Natural killer cell treated with Interleukin-12 subunit alpha and Interleukin-12 subunit beta and Interleukin-15 and Interleukin-18, amount 100 ng/mL, for 72 hours (primary cell): ENCODE data around the gene MLANA. TPM values are rescaled to one million over a fixed set of nuclear protein-coding genes. Genes with fewer than 3 reads are reported as not detected.

Experiments used
- ATAC-seq, 2 donors: fragments of 150-1000 bp; cut with Tn5 transposase in 1 of 2; sonication (Bioruptor Pico), chemical (Tn5 transposase) in 1 of 2; 2 replicates each; pipeline ENCODE4 v1.10.0; 2021
- DNase-seq: peaks from one replicate; pipeline ENCODE4 v3.0.0; 2022; ENCODE audit warnings: low spot score
- H3K27ac Mint-ChIP-seq, 2 donors: 1 replicate in 1 of 2; 2 replicates in 1 of 2; pipeline ENCODE4 v1.8.0; 2022; ENCODE audit warnings: mixed read lengths in 2 of 2, mild to moderate bottlenecking in 1 of 2, moderate library complexity in 1 of 2
- H3K27me3 Mint-ChIP-seq, 2 donors: 1 replicate in 1 of 2; 2 replicates in 1 of 2; pipeline ENCODE4 v1.8.0; 2022; ENCODE audit warnings: mixed read lengths in 2 of 2
- H3K36me3 Mint-ChIP-seq: one replicate; pipeline ENCODE4 v1.8.0; 2022; ENCODE audit warnings: mixed read lengths
- H3K4me1 Mint-ChIP-seq, 2 donors: 1 replicate in 1 of 2; 2 replicates in 1 of 2; pipeline ENCODE4 v1.8.0; 2022; ENCODE audit warnings: low read depth in 2 of 2, mixed read lengths in 2 of 2, mild to moderate bottlenecking in 1 of 2
- H3K4me3 Mint-ChIP-seq: one replicate; pipeline ENCODE4 v1.8.0; 2022; ENCODE audit warnings: mixed read lengths
- H3K9me3 Mint-ChIP-seq: 2 replicates; pipeline ENCODE4 v1.8.0; 2022; ENCODE audit warnings: mixed read lengths
- total RNA-seq, 2 donors: library from RNA; stranded (reverse); gene quantifications; one replicate each; pipeline ENCODE4 v1.2.3, GENCODE V29; 2022

Gene MLANA
- total RNA-seq, 2 donors from 2014 or later = not detected

GRCh38 chr9:5854063-5854790, 36.5 kb upstream of the MLANA start:
- H3K27ac Mint-ChIP-seq = peak overlapping the region; percentile 70 to 92
- H3K4me1 Mint-ChIP-seq = peaks cover 47 to 52% of the 10 kb centered on the region in 2 donors
- no peaks in the 10 kb centered on the region for H3K9me3 Mint-ChIP-seq
- DNase-seq (no peak), ATAC-seq (no peak)
- H3K36me3 Mint-ChIP-seq = no peaks in the 10 kb centered on the region
- no peaks in the 10 kb centered on the region for H3K27me3 Mint-ChIP-seq
- H3K4me3 Mint-ChIP-seq = peak overlapping the region; percentile 65

- Mint-ChIP-seq H3K27ac (no peak overlapping the region), H3K27me3 (no peaks in the 10 kb centered on the region), H3K4me1 (peaks cover 14 to 25% of the 10 kb centered on the region in 2 donors), H3K9me3 (no peaks in the 10 kb centered on the region), H3K36me3 (no peaks in the 10 kb centered on the region), H3K4me3 (no peak overlapping the region)
- no peak for DNase-seq
- ATAC-seq = no peak
These were observed 32.8 kb upstream of the MLANA start for GRCh38 chr9:5857928-5858327.

GRCh38 chr9:5858833-5859232, 31.9 kb upstream of the MLANA start:
- Mint-ChIP-seq H3K4me1 (peaks cover 5 to 16% of the 10 kb centered on the region in 2 donors), H3K36me3 (no peaks in the 10 kb centered on the region), H3K4me3 (no peak overlapping the region), H3K27ac (no peak overlapping the region), H3K27me3 (no peaks in the 10 kb centered on the region), H3K9me3 (no peaks in the 10 kb centered on the region)
- ATAC-seq (no peak), DNase-seq (no peak)

GRCh38 chr9:5863092-5863746, 27.5 kb upstream of the MLANA start:
- no peak for DNase-seq
- H3K4me3 Mint-ChIP-seq = no peak overlapping the region
- H3K9me3 Mint-ChIP-seq = no peaks in the 10 kb centered on the region
- H3K36me3 Mint-ChIP-seq = no peaks in the 10 kb centered on the region
- H3K27me3 Mint-ChIP-seq = no peaks in the 10 kb centered on the region
- ATAC-seq = no peak
- H3K4me1 Mint-ChIP-seq = peaks cover 0 to 6% of the 10 kb centered on the region in 2 donors
- H3K27ac Mint-ChIP-seq = no peak overlapping the region

GRCh38 chr9:5864446-5864845, 26.2 kb upstream of the MLANA start:
- DNase-seq (no peak), ATAC-seq (no peak)
- no peak overlapping the region for H3K4me3 Mint-ChIP-seq
- H3K36me3 Mint-ChIP-seq = no peaks in the 10 kb centered on the region
- no peak overlapping the region for H3K27ac Mint-ChIP-seq
- H3K4me1 Mint-ChIP-seq = peaks cover 3 to 6% of the 10 kb centered on the region in 2 donors
- H3K9me3 Mint-ChIP-seq = no peaks in the 10 kb centered on the region
- no peaks in the 10 kb centered on the region for H3K27me3 Mint-ChIP-seq

- peaks cover 4 to 6% of the 10 kb centered on the region in 2 donors for H3K4me1 Mint-ChIP-seq
- no peak for ATAC-seq
- H3K27me3 Mint-ChIP-seq = no peaks in the 10 kb centered on the region
- no peaks in the 10 kb centered on the region for H3K9me3 Mint-ChIP-seq
- no peaks in the 10 kb centered on the region for H3K36me3 Mint-ChIP-seq
- no peak overlapping the region for H3K4me3 Mint-ChIP-seq
- no peak overlapping the region for H3K27ac Mint-ChIP-seq
- DNase-seq = no peak
These were observed 24.4 kb upstream of the MLANA start for GRCh38 chr9:5866272-5866671.

GRCh38 chr9:5866685-5867084, 24.0 kb upstream of the MLANA start:
- H3K36me3 Mint-ChIP-seq = no peaks in the 10 kb centered on the region
- peaks cover 4 to 6% of the 10 kb centered on the region in 2 donors for H3K4me1 Mint-ChIP-seq
- no peak overlapping the region for H3K4me3 Mint-ChIP-seq
- DNase-seq = no peak
- ATAC-seq = no peak
- H3K27ac Mint-ChIP-seq = no peak overlapping the region
- H3K27me3 Mint-ChIP-seq = no peaks in the 10 kb centered on the region
- H3K9me3 Mint-ChIP-seq = no peaks in the 10 kb centered on the region

GRCh38 chr9:5868235-5868634, 22.5 kb upstream of the MLANA start:
- Mint-ChIP-seq H3K27me3 (no peaks in the 10 kb centered on the region), H3K4me3 (no peak overlapping the region), H3K36me3 (no peaks in the 10 kb centered on the region), H3K4me1 (peaks cover 6 to 9% of the 10 kb centered on the region in 2 donors), H3K9me3 (no peaks in the 10 kb centered on the region), H3K27ac (no peak overlapping the region)
- DNase-seq (no peak), ATAC-seq (no peak)

- H3K9me3 Mint-ChIP-seq = no peaks in the 10 kb centered on the region
- H3K27ac Mint-ChIP-seq = no peak overlapping the region
- ATAC-seq (no peak), DNase-seq (no peak)
- no peaks in the 10 kb centered on the region for H3K36me3 Mint-ChIP-seq
- H3K27me3 Mint-ChIP-seq = no peaks in the 10 kb centered on the region
- no peak overlapping the region for H3K4me3 Mint-ChIP-seq
- peaks cover 18 to 21% of the 10 kb centered on the region in 2 donors for H3K4me1 Mint-ChIP-seq
These were observed 21.2 kb upstream of the MLANA start for GRCh38 chr9:5869315-5870019.

GRCh38 chr9:5870020-5870339, 20.7 kb upstream of the MLANA start:
- ATAC-seq = peak in 1 of 2 donors; percentile 41
- H3K27ac Mint-ChIP-seq = no peak overlapping the region
- H3K36me3 Mint-ChIP-seq = no peaks in the 10 kb centered on the region
- no peak overlapping the region for H3K4me3 Mint-ChIP-seq
- H3K27me3 Mint-ChIP-seq = no peaks in the 10 kb centered on the region
- peaks cover 2% of the 10 kb centered on the region for H3K9me3 Mint-ChIP-seq
- DNase-seq = no peak
- peaks cover 24 to 26% of the 10 kb centered on the region in 2 donors for H3K4me1 Mint-ChIP-seq

- DNase-seq (no peak), ATAC-seq (no peak)
- H3K36me3 Mint-ChIP-seq = no peaks in the 10 kb centered on the region
- no peaks in the 10 kb centered on the region for H3K27me3 Mint-ChIP-seq
- H3K9me3 Mint-ChIP-seq = peaks cover 5% of the 10 kb centered on the region
- H3K4me1 Mint-ChIP-seq = peaks cover 31% of the 10 kb centered on the region in 2 donors
- H3K27ac Mint-ChIP-seq = no peak overlapping the region
- no peak overlapping the region for H3K4me3 Mint-ChIP-seq
These were observed 20.0 kb upstream of the MLANA start for GRCh38 chr9:5870691-5871090.

- Mint-ChIP-seq H3K27me3 (no peaks in the 10 kb centered on the region), H3K27ac (no peak overlapping the region), H3K4me1 (peaks cover 32 to 40% of the 10 kb centered on the region in 2 donors), H3K36me3 (no peaks in the 10 kb centered on the region), H3K4me3 (no peak overlapping the region), H3K9me3 (peaks cover 5% of the 10 kb centered on the region)
- DNase-seq = no peak
- ATAC-seq = no peak
These were observed 18.9 kb upstream of the MLANA start for GRCh38 chr9:5871785-5872184.

GRCh38 chr9:5872511-5872910, 18.2 kb upstream of the MLANA start:
- no peak for DNase-seq
- Mint-ChIP-seq H3K27ac (peak overlapping the region in 1 of 2 donors; percentile 70), H3K4me3 (no peak overlapping the region)

GRCh38 chr9:5873439-5873838, 17.2 kb upstream of the MLANA start:
- peak overlapping the region; percentile 6 to 70 for H3K27ac Mint-ChIP-seq

More at GRCh38 chr9:5872511-5872910, 18.2 kb upstream of the MLANA start:
- no peak for ATAC-seq
- Mint-ChIP-seq H3K9me3 (peaks cover 5% of the 10 kb centered on the region), H3K4me1 (peaks cover 32 to 39% of the 10 kb centered on the region in 2 donors), H3K36me3 (no peaks in the 10 kb centered on the region), H3K27me3 (no peaks in the 10 kb centered on the region)

More at GRCh38 chr9:5873439-5873838, 17.2 kb upstream of the MLANA start:
- no peak for ATAC-seq
- H3K9me3 Mint-ChIP-seq = peaks cover 5% of the 10 kb centered on the region
- H3K4me3 Mint-ChIP-seq = peak overlapping the region; percentile 6
- DNase-seq = no peak
- H3K4me1 Mint-ChIP-seq = peaks cover 32 to 38% of the 10 kb centered on the region in 2 donors
- no peaks in the 10 kb centered on the region for H3K36me3 Mint-ChIP-seq
- no peaks in the 10 kb centered on the region for H3K27me3 Mint-ChIP-seq
